GM12878 (cell line): ENCODE results near the gene MAP1S. TPM values are rescaled to one million over a fixed set of nuclear protein-coding genes. Genes with fewer than 3 reads are reported as not detected.

ENCODE experiments used
- ATAC-seq: fragments of 200-7000 bp; cut with Tn5 transposase; 3 replicates; pipeline ENCODE4 v1.9.1; 2020; ENCODE audit warnings: mild to moderate bottlenecking, moderate library complexity
- BruUV-seq: library from RNA; stranded (reverse); fragments of 400-500 nt; replicated peaks from 2 replicates; lab custom pipeline; 2021; lab: Mats Ljungman, UMichigan
- CTCF ChIA-PET: fragments of 300-600 bp; sonication (Branson Sonifier 250); formaldehyde crosslinking; extraction: SDS; loops from one replicate; lab custom pipeline; 2021; ENCODE audit warnings: inconsistent platforms; lab: Yijun Ruan, JAX
- POLR2A ChIA-PET: fragments of 350-600 bp; formaldehyde crosslinking; extraction: SDS; loops from one replicate; lab custom pipeline; 2021; ENCODE audit warnings: inconsistent platforms; lab: Charles Lee
- RAD21 ChIA-PET: fragments of 300-600 bp; sonication (Branson Sonifier 250); formaldehyde crosslinking; loops from one replicate; lab custom pipeline; 2023; ENCODE audit warnings: antibody characterized with exemption; ENCODE audit not compliant: unreplicated experiment; lab: Charles Lee
- SMC1A ChIA-PET: fragments of 300-600 bp; sonication (Branson Sonifier 250); formaldehyde crosslinking; loops from one replicate; lab custom pipeline; 2023; ENCODE audit not compliant: unreplicated experiment, uncharacterized antibody; lab: Charles Lee
- DNase-seq: peaks from one replicate; pipeline ENCODE4 v3.0.0-alpha.2; 2011; ENCODE audit warnings: low read depth, low spot score
- FAIRE-seq: peaks from 3 replicates; lab custom pipeline; 2011; peaks lifted over from hg19 to GRCh38; lab: Jason Lieb, UNC
- H2AFZ ChIP-seq: 2 replicates; pipeline ENCODE4 v1.6.0; 2011; ENCODE audit warnings: low read depth, low read length, control low read depth; ENCODE audit not compliant: control insufficient read depth
- H3K27ac ChIP-seq: 2 replicates; pipeline ENCODE4 v1.5.1; 2011; ENCODE audit warnings: control low read depth; ENCODE audit not compliant: control insufficient read depth, insufficient read depth
- H3K27me3 ChIP-seq, 2 experiments: replicated peaks in 1 of 2; 2 replicates each; pipeline versions ENCODE4 v1.6.0 to v1.6.1; 2011; ENCODE audit warnings: low read length in 1 of 2; ENCODE audit not compliant: control insufficient read depth in 2 of 2, insufficient read depth in 2 of 2
- H3K36me3 ChIP-seq, 2 experiments: 2 replicates each; pipeline ENCODE4 v1.5.1; 2011; ENCODE audit warnings: low read length in 1 of 2; ENCODE audit not compliant: control insufficient read depth in 2 of 2, insufficient read depth in 2 of 2
- H3K4me1 ChIP-seq: 2 replicates; pipeline ENCODE4 v1.6.1; 2011; ENCODE audit warnings: mild to moderate bottlenecking, low read length, moderate library complexity, mixed read lengths; ENCODE audit not compliant: control insufficient read depth, insufficient read depth
- H3K4me2 ChIP-seq: 2 replicates; pipeline ENCODE4 v1.6.0; 2011; ENCODE audit warnings: control low read depth; ENCODE audit not compliant: control insufficient read depth, insufficient read depth
- H3K4me3 ChIP-seq: fragments of 200-600 bp; sonication (generic); 2 replicates; pipeline ENCODE4 v1.5.1; 2016
- H3K79me2 ChIP-seq: 2 replicates; pipeline ENCODE4 v1.6.0; 2011; ENCODE audit warnings: low read length; ENCODE audit not compliant: control insufficient read depth, insufficient read depth
- H3K9ac ChIP-seq: 2 replicates; pipeline ENCODE4 v1.8.0; 2011; ENCODE audit warnings: low read length, control low read depth, mixed read lengths; ENCODE audit not compliant: control insufficient read depth, insufficient read depth
- H3K9me3 ChIP-seq: replicated peaks from 3 replicates; pipeline ENCODE4 v1.5.1; 2011; ENCODE audit warnings: mild to moderate bottlenecking, low read length; ENCODE audit not compliant: control insufficient read depth, insufficient read depth
- H4K20me1 ChIP-seq: 2 replicates; pipeline ENCODE4 v1.6.0; 2011; ENCODE audit not compliant: control insufficient read depth, insufficient read depth
- CHD2 ChIP-seq: IDR thresholded peaks from 2 replicates; pipeline ENCODE4 v1.6.1; 2011; ENCODE audit warnings: low read depth, low read length, improper control_type of control experiment, borderline replicate concordance
- CREB1 ChIP-seq: IDR thresholded peaks from 2 replicates; pipeline ENCODE4 v1.6.1; 2012; ENCODE audit warnings: low read depth, mild to moderate bottlenecking, inconsistent platforms
- IKZF1 ChIP-seq: fragments of 450-650 bp; conservative IDR thresholded peaks from 2 replicates; pipeline ENCODE4 v1.6.1; 2017; ENCODE audit warnings: antibody characterized with exemption, mild to moderate bottlenecking
- IKZF2 ChIP-seq, 2 experiments: fragments of 450-650 bp; IDR thresholded peaks; 2 replicates each; pipeline ENCODE4 v1.6.1; 2017; ENCODE audit warnings: mild to moderate bottlenecking in 2 of 2, moderate library complexity in 2 of 2
- MLLT1 ChIP-seq: fragments of 450-650 bp; IDR thresholded peaks from 2 replicates; pipeline ENCODE4 v1.6.1; 2016; ENCODE audit warnings: mild to moderate bottlenecking
- NFIC ChIP-seq: IDR thresholded peaks from 2 replicates; pipeline ENCODE4 v1.6.1; 2012; ENCODE audit warnings: low read depth, mild to moderate bottlenecking, inconsistent platforms, low read length, moderate library complexity
- NFXL1 ChIP-seq: fragments of 450-650 bp; IDR thresholded peaks from 2 replicates; pipeline ENCODE4 v1.6.1; 2017; ENCODE audit warnings: antibody characterized with exemption, mild to moderate bottlenecking, borderline replicate concordance
- NR2C1 ChIP-seq: fragments of 450-650 bp; IDR thresholded peaks from 2 replicates; pipeline ENCODE4 v1.6.1; 2017; ENCODE audit warnings: antibody characterized with exemption, mild to moderate bottlenecking, moderate library complexity
- NR2F1 ChIP-seq: fragments of 450-650 bp; conservative IDR thresholded peaks from 2 replicates; pipeline ENCODE4 v1.6.1; 2017; ENCODE audit warnings: mild to moderate bottlenecking
- RELB ChIP-seq: fragments of 450-650 bp; IDR thresholded peaks from 2 replicates; pipeline ENCODE4 v1.6.1; 2017; ENCODE audit warnings: low read depth, mild to moderate bottlenecking, moderate library complexity
- RFX5 ChIP-seq: IDR thresholded peaks from 2 replicates; pipeline ENCODE4 v1.6.1; 2011; ENCODE audit warnings: low read depth, low read length, improper control_type of control experiment
- SREBF1 ChIP-seq: IDR thresholded peaks from 2 replicates; pipeline ENCODE4 v1.6.1; 2012; ENCODE audit warnings: mild to moderate bottlenecking, low read length
- ZBTB33 ChIP-seq: fragments of 450-650 bp; IDR thresholded peaks from 2 replicates; pipeline ENCODE4 v1.6.1; 2017; ENCODE audit warnings: mild to moderate bottlenecking
- ZBTB4 ChIP-seq: fragments of 450-650 bp; formaldehyde crosslinking; IDR thresholded peaks from 2 replicates; pipeline ENCODE4 v1.4.0; 2022; ENCODE audit warnings: mild to moderate bottlenecking, moderate library complexity
- ZNF217 ChIP-seq: fragments of 450-650 bp; IDR thresholded peaks from 2 replicates; pipeline ENCODE4 v1.6.1; 2017; ENCODE audit warnings: antibody characterized with exemption, mild to moderate bottlenecking
- ZNF24 ChIP-seq: fragments of 450-650 bp; IDR thresholded peaks from 2 replicates; pipeline ENCODE4 v1.6.1; 2017; ENCODE audit warnings: antibody characterized with exemption, mild to moderate bottlenecking
- ZNF274 ChIP-seq: IDR thresholded peaks from one replicate; pipeline ENCODE4 v1.8.0; 2011; ENCODE audit not compliant: insufficient read length, insufficient read depth
- WGBS: methylation state at CpG from one replicate; pipeline ENCODE4 v1.1.6; 2016; ENCODE audit warnings: low lambda C conversion rate; ENCODE audit not compliant: insufficient replicate concordance, insufficient coverage; ENCODE audit errors: missing lambda C conversion rate; 5-methylcytosine and 5-hydroxymethylcytosine counted together
- in situ Hi-C: fragments of 300-500 bp; cut with MboI; formaldehyde crosslinking; loops from 9 replicates; pipeline ENCODE4 v1.14.3; 2018; ENCODE audit warnings: mixed read lengths
- intact Hi-C: fragments of 100-400 bp; cut with micrococcal nuclease; formaldehyde crosslinking; loops from one replicate; pipeline ENCODE4 v1.14.2; 2022; ENCODE audit not compliant: unreplicated experiment
- polyA plus RNA-seq, 11 experiments: library from polyadenylated mRNA; depleted of rRNA in 4 of 11; unstranded in 6 of 11; stranded (reverse) in 5 of 11; fragments of >200 nt; fragmentation: Nextera tagmentation in 4 of 11; fragmentation: Illumina TruSeq in 1 of 11; extraction: Ambion mirVana in 4 of 11; extraction: Trizol in 1 of 11; gene quantifications; 1 replicate in 1 of 11; 2 replicates in 10 of 11; pipeline versions ENCODE4 v1.2.1 to v1.2.3, GENCODE V29; 2011 to 2016; ENCODE audit warnings: inconsistent platforms in 2 of 11, missing spikeins in 2 of 11, low read depth in 1 of 11
- total RNA-seq, 4 experiments: library from RNA; depleted of rRNA in 3 of 4; stranded (reverse); fragments of >200 nt in 3 of 4; fragmentation: Illumina TruSeq in 1 of 4; extraction: Trizol in 1 of 4; gene quantifications; 2 replicates each; pipeline versions ENCODE4 v1.2.1 to v1.2.3, GENCODE V29; 2013 to 2021

The MAP1S gene
- total and polyA plus RNA-seq, 10 of the 15 experiments (the other 5 are each of a cell fraction or from before 2014, with no cell fraction given): 2.1 to 63.9 (median 15.0) TPM

GRCh38 chr19:17682273-17682672 lies 37.0 kb upstream of the MAP1S start:
- no peaks in the 10 kb centered on the region for H3K9me3 ChIP-seq
- no peaks in the 10 kb centered on the region for H4K20me1 ChIP-seq
- POLR2A ChIA-PET: no interaction called here
- SMC1A ChIA-PET: no interaction called here
- H3K36me3 ChIP-seq: no peaks in the 10 kb centered on the region
- no peak for ATAC-seq
- H3K27me3 ChIP-seq: peaks cover 3 to 10% of the 10 kb centered on the region in 2 experiments
- H2AFZ ChIP-seq: no peak overlapping the region
- in situ Hi-C loops (no loop called here), intact Hi-C loops (no loop called here)
- H3K4me3 ChIP-seq: no peak overlapping the region
- no peak for DNase-seq
- no TSS peak for BruUV-seq
- no peak for FAIRE-seq
- no peaks in the 10 kb centered on the region for H3K79me2 ChIP-seq
- TF ChIP-seq NFXL1 (no peak), CREB1 (no peak), NR2F1 (no peak), ZBTB33 (no peak), ZNF274 (no peak), NR2C1 (no peak), IKZF2 (IDR thresholded peaks at IDR 0.05) (no peak), NFIC (no peak), IKZF1 (no peak), RELB (no peak), ZNF24 (no peak), SREBF1 (no peak), ZNF217 (no peak), MLLT1 (no peak), CHD2 (no peak), ZBTB4 (CRISPR knock-in tag) (no peak), RFX5 (no peak)
- H3K27ac ChIP-seq: no peak overlapping the region
- CTCF ChIA-PET: interaction anchor here (0.8 to 1.2 kb wide), 2 partner anchors 22 to 177 kb away, joined by 3 to 4 read pairs; partner anchors contain the start of gene RPL18A
- RAD21 ChIA-PET: no interaction called here
- H3K4me2 ChIP-seq: no peak overlapping the region
- H3K4me1 ChIP-seq: peaks cover 5% of the 10 kb centered on the region; the same call in 1 of the 2 replicates
- no peak overlapping the region for H3K9ac ChIP-seq
- 46% methylated on average over 5 of the region's 5 CpGs for WGBS
